Mesothelial cell of epicardium (in vitro differentiated cells): ENCODE data around the gene SLC27A2. TPM values are rescaled to one million over a fixed set of nuclear protein-coding genes. Genes with fewer than 3 reads are reported as not detected.

Source experiments
- DNase-seq, 2 experiments: peaks; one replicate each; pipeline ENCODE4 v3.0.0; 2021; ENCODE audit warnings: low spot score in 2 of 2; ENCODE audit not compliant: unreplicated experiment in 2 of 2
- H3K27ac Mint-ChIP-seq: 2 replicates; pipeline ENCODE4 v1.8.0; 2021; ENCODE audit warnings: mixed read lengths
- H3K27me3 Mint-ChIP-seq: 2 replicates; pipeline ENCODE4 v1.8.0; 2021; ENCODE audit warnings: low read depth, mixed read lengths
- H3K36me3 Mint-ChIP-seq: 2 replicates; pipeline ENCODE4 v1.8.0; 2021; ENCODE audit warnings: mixed read lengths
- H3K4me1 Mint-ChIP-seq: 2 replicates; pipeline ENCODE4 v1.8.0; 2021; ENCODE audit warnings: mixed read lengths
- H3K4me3 Mint-ChIP-seq: 2 replicates; pipeline ENCODE4 v1.8.0; 2021; ENCODE audit warnings: mild to moderate bottlenecking, moderate library complexity, mixed read lengths
- H3K9me3 Mint-ChIP-seq: 2 replicates; pipeline ENCODE4 v1.8.0; 2021; ENCODE audit warnings: mixed read lengths
- total RNA-seq: library from RNA; stranded (reverse); gene quantifications from 3 replicates; pipeline ENCODE4 v1.2.1, GENCODE V29; 2021
- TF ChIP-seq, protein P1 (sequence below): fragments of 200-600 bp; sonication (generic); IDR thresholded peaks from one replicate; pipeline ENCODE4 v1.5.0; 2021; ENCODE audit warnings: antibody characterized with exemption; ENCODE audit not compliant: unreplicated experiment

Gene SLC27A2
- total RNA-seq, 1 donor from 2014 or later = 3.1 TPM

DNA sequence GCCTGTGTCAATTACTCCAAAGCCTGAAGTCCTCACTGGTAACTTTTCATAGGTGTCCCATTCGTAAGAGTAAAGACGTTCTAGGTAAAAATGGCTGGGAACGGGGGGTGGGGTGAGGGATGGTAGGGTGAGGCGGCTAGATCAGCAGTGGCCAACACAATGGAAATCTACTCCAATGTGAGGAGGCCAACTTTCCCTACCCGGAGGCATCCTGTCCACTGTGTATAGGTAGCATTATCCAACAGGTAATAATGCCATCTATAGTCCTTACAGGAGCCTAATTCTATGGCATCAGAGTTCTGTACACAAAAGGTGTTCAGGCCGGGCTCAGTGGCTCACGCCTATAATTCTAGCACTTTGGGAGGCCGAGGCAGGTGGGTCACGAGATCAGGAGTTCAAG is 54.4 kb downstream of the SLC27A2 start:
- no peaks in the 10 kb centered on the region for H3K36me3 Mint-ChIP-seq
- no peaks in the 10 kb centered on the region for H3K9me3 Mint-ChIP-seq
- H3K4me3 Mint-ChIP-seq = no peak overlapping the region
- TF ChIP-seq, protein P1, sequence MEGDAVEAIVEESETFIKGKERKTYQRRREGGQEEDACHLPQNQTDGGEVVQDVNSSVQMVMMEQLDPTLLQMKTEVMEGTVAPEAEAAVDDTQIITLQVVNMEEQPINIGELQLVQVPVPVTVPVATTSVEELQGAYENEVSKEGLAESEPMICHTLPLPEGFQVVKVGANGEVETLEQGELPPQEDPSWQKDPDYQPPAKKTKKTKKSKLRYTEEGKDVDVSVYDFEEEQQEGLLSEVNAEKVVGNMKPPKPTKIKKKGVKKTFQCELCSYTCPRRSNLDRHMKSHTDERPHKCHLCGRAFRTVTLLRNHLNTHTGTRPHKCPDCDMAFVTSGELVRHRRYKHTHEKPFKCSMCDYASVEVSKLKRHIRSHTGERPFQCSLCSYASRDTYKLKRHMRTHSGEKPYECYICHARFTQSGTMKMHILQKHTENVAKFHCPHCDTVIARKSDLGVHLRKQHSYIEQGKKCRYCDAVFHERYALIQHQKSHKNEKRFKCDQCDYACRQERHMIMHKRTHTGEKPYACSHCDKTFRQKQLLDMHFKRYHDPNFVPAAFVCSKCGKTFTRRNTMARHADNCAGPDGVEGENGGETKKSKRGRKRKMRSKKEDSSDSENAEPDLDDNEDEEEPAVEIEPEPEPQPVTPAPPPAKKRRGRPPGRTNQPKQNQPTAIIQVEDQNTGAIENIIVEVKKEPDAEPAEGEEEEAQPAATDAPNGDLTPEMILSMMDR = no peak
- DNase-seq = no peak
- H3K27me3 Mint-ChIP-seq = no peaks in the 10 kb centered on the region
- no peaks in the 10 kb centered on the region for H3K4me1 Mint-ChIP-seq
- H3K27ac Mint-ChIP-seq = no peak overlapping the region

- DNase-seq = no peak
- H3K4me1 Mint-ChIP-seq = peaks cover 1% of the 10 kb centered on the region
- no peaks in the 10 kb centered on the region for H3K27me3 Mint-ChIP-seq
- H3K9me3 Mint-ChIP-seq = no peaks in the 10 kb centered on the region
- H3K27ac Mint-ChIP-seq = no peak overlapping the region
- TF ChIP-seq, protein P1 = no peak
- H3K36me3 Mint-ChIP-seq = no peaks in the 10 kb centered on the region
- no peak overlapping the region for H3K4me3 Mint-ChIP-seq
Observed at GRCh38 chr15:50238255-50238654, 56.3 kb downstream of the SLC27A2 start.

- Mint-ChIP-seq H3K27ac (no peak overlapping the region), H3K4me1 (peaks cover 1% of the 10 kb centered on the region), H3K4me3 (no peak overlapping the region), H3K9me3 (no peaks in the 10 kb centered on the region), H3K36me3 (no peaks in the 10 kb centered on the region), H3K27me3 (no peaks in the 10 kb centered on the region)
- no peak for DNase-seq
- TF ChIP-seq, protein P1 = no peak
Observed at GRCh38 chr15:50241684-50242450, 59.9 kb downstream of the SLC27A2 start.

- Mint-ChIP-seq H3K36me3 (no peaks in the 10 kb centered on the region), H3K4me1 (peaks cover 16% of the 10 kb centered on the region), H3K9me3 (no peaks in the 10 kb centered on the region), H3K27ac (no peak overlapping the region), H3K4me3 (no peak overlapping the region), H3K27me3 (no peaks in the 10 kb centered on the region)
- DNase-seq = no peak
- TF ChIP-seq, protein P1 = no peak
Observed at GRCh38 chr15:50244153-50244552, 62.2 kb downstream of the SLC27A2 start.

GRCh38 chr15:50244959-50245624 is 63.1 kb downstream of the SLC27A2 start:
- TF ChIP-seq, protein P1 = no peak
- H3K36me3 Mint-ChIP-seq = no peaks in the 10 kb centered on the region
- DNase-seq = no peak
- no peaks in the 10 kb centered on the region for H3K27me3 Mint-ChIP-seq
- H3K4me1 Mint-ChIP-seq = peaks cover 22% of the 10 kb centered on the region
- no peaks in the 10 kb centered on the region for H3K9me3 Mint-ChIP-seq
- H3K27ac Mint-ChIP-seq = no peak overlapping the region
- no peak overlapping the region for H3K4me3 Mint-ChIP-seq
